Activated CD4-positive, alpha-beta T cell treated with anti-CD3 and anti-CD28 coated beads, Interleukin-2, amount 50 U/mL, for 16 hours (primary cell): Measurements from ENCODE around the gene SMNDC1.
"Not testable (repeated sequence)": the region's sequence is repeated elsewhere in the genome, so short reads cannot be mapped to it uniquely, and the experiment has no call there.

ENCODE experiments used
- DNase-seq: peaks from one replicate; pipeline ENCODE4 v3.0.0-alpha.2; 2020

Gene SMNDC1

GRCh38 chr10:110304780-110305421 is at the start of gene SMNDC1:
Gene SMNDC1, minus strand, starts transcription at chr10:110304920. Its CDS starts 1,333 bp downstream, at chr10:110303587.
- DNase-seq: peak; percentile 98

- DNase-seq: peak; percentile 86
Observed at GRCh38 chr10:110354322-110354766, 49.6 kb upstream of the SMNDC1 start.

- peak; percentile 65 for DNase-seq
Observed at GRCh38 chr10:110353244-110354119, 48.8 kb upstream of the SMNDC1 start.

GRCh38 chr10:110352930-110353243 is 48.2 kb upstream of the SMNDC1 start:
- DNase-seq: no peak

- DNase-seq: no peak
Observed at GRCh38 chr10:110350812-110351211, 46.1 kb upstream of the SMNDC1 start.

- no peak for DNase-seq
Observed at GRCh38 chr10:110349831-110350230, 45.1 kb upstream of the SMNDC1 start.

GRCh38 chr10:110349386-110349785 is 44.7 kb upstream of the SMNDC1 start:
- no peak for DNase-seq

GRCh38 chr10:110348336-110348735 is 43.6 kb upstream of the SMNDC1 start:
- no peak for DNase-seq

GRCh38 chr10:110346914-110347313 is 42.2 kb upstream of the SMNDC1 start:
- DNase-seq: no peak

GRCh38 chr10:110345286-110345685 is 40.6 kb upstream of the SMNDC1 start:
- no peak for DNase-seq

- DNase-seq: no peak
Observed at GRCh38 chr10:110344622-110345021, 39.9 kb upstream of the SMNDC1 start.

GRCh38 chr10:110343947-110344346 is 39.2 kb upstream of the SMNDC1 start:
- DNase-seq: no peak

- DNase-seq: no peak
Observed at GRCh38 chr10:110340816-110341215, 36.1 kb upstream of the SMNDC1 start.

GRCh38 chr10:110340122-110340521 is 35.4 kb upstream of the SMNDC1 start:
- DNase-seq: no peak

- DNase-seq: no peak
Observed at GRCh38 chr10:110337906-110338305, 33.2 kb upstream of the SMNDC1 start.

- no peak for DNase-seq
Observed at GRCh38 chr10:110337401-110337800, 32.7 kb upstream of the SMNDC1 start.

GRCh38 chr10:110336111-110336721 is 31.5 kb upstream of the SMNDC1 start:
- no peak for DNase-seq

- peak; percentile 43 for DNase-seq
Observed at GRCh38 chr10:110335314-110336064, 30.8 kb upstream of the SMNDC1 start.

GRCh38 chr10:110334061-110334656 is 29.4 kb upstream of the SMNDC1 start:
- DNase-seq: no peak

GRCh38 chr10:110331226-110331795 is 26.6 kb upstream of the SMNDC1 start:
- not testable (repeated sequence) for DNase-seq

GRCh38 chr10:110330675-110331074 is 26.0 kb upstream of the SMNDC1 start:
- no peak for DNase-seq

GRCh38 chr10:110327262-110327914 is 22.7 kb upstream of the SMNDC1 start:
- DNase-seq: no peak
